Measurements from ENCODE around the gene TMEM125.

- TF ChIP-seq EZH2phosphoT487 (IDR thresholded peaks at IDR 0.05; ENCODE audit: borderline replicate concordance) (no peak), CTCF (conservative IDR thresholded peaks at IDR 0.05; ENCODE audit: low read length) (peak; percentile 71)
Measured at GRCh38 chr1:43238085-43238484, 31.7 kb upstream of the TMEM125 start.
